Uterus (tissue), 2 donors: ENCODE measurements around the gene GRSF1.

Experiments
- CTCF ChIP-seq, 4 experiments: fragments of 200-600 bp in 2 of 4; fragments of 450-650 bp in 2 of 4; sonication (generic) in 2 of 4; IDR thresholded peaks; one replicate each; pipeline ENCODE4 v1.5.1; 2016 to 2019; ENCODE audit warnings: antibody characterized with exemption in 4 of 4, mild to moderate bottlenecking in 2 of 4, moderate library complexity in 1 of 4
- POLR2A ChIP-seq, 2 donors: fragments of 450-650 bp; IDR thresholded peaks; one replicate each; pipeline ENCODE4 v1.6.1; 2016; ENCODE audit warnings: antibody characterized with exemption in 2 of 2, mild to moderate bottlenecking in 1 of 2, moderate library complexity in 1 of 2

DNA sequence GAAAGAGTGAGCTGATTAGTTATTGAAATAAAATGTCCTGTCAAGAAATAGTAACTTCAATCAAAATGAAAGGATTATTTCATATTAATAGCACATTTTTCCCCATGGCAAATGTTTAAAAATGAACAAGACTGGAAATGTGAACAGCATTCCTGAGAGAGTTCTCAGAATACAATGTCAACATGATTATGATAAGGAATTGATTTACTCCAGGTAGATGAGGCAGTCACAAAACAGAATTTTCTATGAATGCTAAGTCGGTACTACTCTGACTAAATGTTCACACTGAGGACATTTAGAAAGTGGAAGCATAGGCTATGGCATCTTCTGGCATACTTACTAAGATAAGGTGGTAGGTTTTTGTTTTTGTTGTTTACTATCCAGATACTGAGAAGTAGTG is 19.4 kb upstream of the GRSF1 start:
- TF ChIP-seq CTCF (IDR thresholded peaks at IDR 0.05) (no peak), POLR2A (IDR thresholded peaks at IDR 0.05) (no peak)
